GM19043 (cell line): Measurements from ENCODE around the gene BABAM1.

Experiments
- ATAC-seq: cut with Tn5 transposase; IDR thresholded peaks from one replicate; pipeline ENCODE4 v1.9.1; 2021; ENCODE audit warnings: low read depth; ENCODE audit not compliant: unreplicated experiment

BABAM1 gene

DNA sequence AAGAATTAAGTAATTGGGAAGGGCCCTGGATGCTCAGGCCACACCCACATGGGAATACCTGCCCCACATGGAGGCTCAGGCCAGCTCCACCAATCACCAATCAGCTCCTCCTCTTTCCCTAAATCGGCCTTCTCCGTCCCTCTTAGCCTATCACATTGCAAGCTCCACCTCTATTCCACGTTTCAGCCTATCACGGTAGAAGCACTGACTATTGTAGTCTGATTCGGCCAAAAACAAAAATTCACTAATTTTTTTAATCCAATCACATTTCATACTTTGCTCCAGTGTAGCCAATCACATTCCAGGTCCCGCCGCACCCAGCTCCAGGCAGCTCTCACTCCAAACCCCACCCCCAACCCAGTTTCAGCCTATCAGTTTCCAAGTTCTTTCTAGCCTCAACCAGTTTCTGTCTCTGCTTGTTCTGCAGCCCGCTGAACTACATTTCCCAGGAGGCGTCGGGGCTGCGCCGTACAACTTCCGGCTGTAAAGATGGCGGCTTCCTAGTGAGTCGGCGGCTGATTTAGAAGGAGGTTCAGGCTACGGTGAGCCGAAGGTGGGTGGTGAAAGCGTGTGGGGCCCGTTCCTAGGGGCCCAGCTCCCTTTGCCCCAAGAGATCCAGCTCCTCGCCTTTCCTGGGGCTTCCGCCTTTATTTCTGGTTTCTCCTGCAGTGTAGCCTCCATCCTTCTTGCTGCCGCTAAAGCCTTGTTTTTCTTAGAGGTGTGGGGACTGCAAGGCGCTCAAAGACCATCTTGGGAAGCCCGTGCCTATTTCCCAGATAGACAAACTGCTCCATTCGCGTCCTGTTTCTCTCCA, at the start of gene BABAM1:
Gene BABAM1, plus strand, starts transcription at position 469 of the 814 bp plus-strand sequence. CDS start 1,364 bp downstream, outside the sequence.
- peak; percentile 86 for ATAC-seq

DNA sequence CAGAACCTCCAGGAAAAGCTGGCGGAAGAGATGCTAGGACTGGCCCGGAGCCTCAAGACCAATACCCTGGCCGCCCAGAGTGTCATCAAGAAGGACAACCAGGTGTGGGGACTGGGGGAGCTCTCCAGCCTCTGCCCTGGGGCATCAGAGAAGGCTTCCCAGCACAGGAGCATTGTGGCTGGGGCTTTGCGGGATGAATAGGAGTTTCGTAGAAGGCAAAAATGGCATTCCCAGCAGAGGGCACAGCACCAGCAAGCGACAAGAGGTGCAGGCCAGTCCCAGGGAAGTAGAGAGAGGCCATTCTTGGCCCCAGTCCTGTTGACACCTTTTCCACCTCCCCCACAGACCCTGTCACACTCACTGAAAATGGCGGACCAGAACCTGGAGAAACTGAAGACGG, 48.0 kb upstream of the BABAM1 start:
- no peak for ATAC-seq

DNA sequence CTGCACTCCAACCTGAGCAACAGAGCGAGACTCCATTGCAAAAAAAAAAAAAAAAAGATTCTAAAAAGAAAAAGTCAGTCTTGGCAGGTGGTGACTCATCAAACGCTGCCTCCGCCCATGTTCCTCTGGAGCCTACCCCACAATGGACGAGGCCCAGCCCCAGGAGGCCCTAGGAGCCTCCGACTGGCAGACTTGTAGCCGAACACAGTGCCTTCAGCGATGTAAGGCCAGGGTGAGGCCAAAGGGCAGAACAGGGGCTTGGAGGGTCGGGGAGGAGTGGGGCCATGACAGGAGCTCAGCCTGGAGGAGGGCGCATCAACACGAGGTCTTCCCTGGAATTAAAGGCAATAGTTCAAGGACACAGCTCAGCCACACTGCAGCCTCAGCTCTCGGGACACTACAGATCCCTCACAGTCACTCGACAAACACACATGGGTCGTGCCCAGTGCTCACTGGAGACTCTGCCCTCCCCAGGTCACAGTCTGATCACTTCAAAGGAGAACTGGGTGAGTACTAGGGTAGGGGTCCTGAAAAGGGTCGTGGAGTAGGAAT, 47.0 kb upstream of the BABAM1 start:
- no peak for ATAC-seq

DNA sequence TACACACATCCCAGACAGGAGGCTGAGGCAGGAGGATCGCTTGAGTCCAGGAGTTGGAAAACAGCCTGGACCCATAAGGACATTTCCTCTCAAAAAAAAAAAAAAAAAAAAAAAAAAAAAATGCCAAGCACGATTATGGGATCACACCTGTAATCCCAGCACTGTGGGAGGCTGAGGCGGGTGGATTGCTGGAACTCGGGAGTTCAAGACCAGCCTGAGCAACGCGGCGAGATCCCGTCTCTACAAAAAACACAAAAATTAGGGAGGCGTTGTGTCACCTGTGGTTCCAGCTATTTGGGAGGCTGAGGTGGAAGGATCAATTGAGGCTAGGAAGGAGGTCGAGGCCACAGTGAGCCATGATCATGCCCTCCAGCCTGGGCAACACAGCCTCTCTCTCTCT, 42.2 kb upstream of the BABAM1 start:
- no peak for ATAC-seq

DNA sequence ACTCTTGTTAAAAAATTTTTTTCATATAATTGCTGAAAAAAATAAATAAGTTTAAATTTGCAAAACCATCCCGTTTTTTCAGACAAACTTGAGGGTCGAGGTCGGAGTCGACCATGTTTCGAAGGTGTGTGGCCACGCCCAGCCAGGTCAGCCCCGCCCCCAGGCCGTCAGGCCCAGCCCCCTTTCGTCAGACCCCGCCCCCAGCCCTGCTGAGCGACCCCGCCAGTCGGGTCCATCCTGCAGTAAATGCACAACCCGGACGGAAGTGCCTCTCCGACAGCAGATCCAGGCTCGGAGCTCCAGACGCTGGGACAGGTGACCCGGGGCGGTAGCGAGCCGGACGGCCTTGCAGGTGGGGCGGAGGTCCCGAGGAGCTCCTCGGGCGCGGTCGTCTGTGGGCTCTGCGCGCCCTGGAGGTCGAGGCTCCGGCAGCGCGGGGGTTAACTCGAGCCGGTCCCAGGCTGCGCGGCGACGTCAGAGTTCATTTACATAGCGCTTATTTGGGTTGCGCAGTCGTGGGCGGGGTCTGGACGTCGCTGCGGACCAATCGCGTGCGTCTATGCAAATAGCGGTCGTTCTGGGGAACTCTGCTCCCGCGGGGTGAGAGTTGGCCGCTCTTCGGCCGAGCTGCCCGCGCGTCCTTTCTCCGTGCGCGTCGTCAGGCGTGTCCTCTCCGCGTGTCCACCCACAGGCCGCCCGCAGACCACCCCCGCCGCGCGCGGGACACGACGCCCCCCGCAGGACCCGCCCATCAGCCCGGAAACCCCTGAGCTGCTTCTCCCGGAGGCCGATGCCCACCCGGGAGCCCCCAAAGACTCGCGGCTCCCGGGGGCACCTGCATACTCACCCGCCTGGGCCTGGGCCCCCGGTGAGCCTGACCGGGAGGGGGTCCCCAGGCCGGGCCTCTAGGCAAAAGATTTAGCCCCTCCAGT, 41.0 kb upstream of the BABAM1 start, which contains the start of gene OCEL1:
Gene OCEL1, plus strand, starts transcription at position 225 of the 932 bp plus-strand sequence. Its CDS starts 22 bp downstream, at position 247.
- peak; percentile 84 for ATAC-seq

DNA sequence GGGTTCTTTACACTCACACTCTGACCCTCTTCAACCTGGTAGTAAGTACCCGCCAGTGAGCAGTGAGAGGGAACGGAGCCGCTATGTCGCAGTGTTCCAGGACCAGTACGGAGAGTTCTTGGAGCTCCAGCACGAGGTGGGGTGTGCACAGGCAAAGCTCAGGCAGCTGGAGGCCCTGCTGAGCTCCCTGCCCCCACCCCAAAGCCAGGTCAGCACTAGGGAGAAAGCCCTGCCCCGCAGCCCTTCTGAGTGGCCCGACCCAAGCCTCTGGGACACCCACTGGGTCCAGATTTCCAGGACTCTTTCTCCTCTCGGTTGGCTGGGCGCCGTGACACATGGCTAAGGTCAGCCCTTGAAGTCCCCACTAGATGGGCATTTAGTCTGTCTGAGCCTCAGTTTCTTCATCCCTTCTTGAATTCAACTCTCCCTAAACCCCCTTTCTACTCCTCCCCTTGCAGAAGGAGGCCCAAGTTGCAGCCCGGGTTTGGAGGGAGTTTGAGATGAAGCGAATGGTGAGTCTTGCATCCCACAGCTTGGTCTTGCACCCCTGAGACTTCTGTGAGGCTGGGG, 39.4 kb upstream of the BABAM1 start:
- ATAC-seq = no peak

DNA sequence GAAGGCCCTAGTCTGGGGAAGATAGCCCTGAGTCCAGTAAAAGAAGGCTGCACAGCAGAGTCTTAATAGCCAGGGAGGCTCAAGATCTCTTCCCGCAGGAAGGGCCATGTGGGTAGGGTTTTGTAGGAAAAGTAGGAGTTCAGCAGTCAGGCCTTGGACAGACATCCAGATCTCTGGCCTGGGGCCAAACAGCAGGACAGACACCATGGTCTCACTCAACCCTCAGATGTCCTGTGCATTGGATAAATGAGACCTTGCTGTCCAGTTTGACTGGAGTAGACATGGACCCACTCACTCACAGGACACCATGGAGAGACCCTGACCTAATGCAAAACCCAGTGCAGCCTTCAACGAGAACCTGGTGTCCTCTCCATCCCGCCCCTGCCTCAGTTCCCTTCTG, 37.4 kb upstream of the BABAM1 start:
- no peak for ATAC-seq

DNA sequence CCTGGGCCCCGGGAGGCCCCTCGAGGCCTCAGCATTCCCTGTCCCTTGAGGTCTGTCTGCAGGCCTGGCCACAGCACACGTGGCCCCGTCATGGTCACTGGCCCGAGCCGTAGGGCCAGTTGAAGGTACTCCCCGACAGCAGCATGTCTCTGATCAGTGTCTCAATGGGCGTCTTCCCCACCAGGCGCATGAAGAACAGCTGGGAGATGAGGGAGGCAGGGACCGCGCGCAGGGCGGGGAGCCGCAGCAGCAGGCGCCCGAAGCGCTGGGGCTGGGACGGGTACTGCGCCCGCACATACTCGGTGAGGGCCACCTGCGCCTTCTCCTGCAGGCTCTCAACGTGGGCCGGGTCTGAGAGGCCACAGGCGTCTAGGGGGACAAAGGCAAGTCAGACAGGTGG, 35.0 kb upstream of the BABAM1 start:
- no peak for ATAC-seq

DNA sequence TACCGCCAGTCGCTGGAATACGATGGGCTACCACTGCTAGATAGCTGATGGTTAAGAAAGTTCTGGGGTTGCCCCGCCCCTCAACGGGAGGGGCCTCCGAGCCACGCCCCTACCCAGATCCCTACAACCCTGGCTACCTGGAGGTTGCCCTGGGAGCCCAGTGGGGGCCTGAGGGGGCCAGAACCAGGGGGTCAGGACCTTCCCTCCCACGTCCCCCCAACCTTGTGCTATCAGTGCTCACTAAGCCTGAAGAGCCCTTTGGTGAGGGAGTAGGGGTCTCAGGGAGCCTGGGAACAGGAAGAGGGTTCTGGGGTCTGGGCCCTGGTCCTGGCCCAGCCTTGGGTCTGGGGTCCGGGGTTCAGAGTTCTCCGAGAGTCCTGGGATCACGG, 32.3 kb upstream of the BABAM1 start:
- ATAC-seq = peak; percentile 72

DNA sequence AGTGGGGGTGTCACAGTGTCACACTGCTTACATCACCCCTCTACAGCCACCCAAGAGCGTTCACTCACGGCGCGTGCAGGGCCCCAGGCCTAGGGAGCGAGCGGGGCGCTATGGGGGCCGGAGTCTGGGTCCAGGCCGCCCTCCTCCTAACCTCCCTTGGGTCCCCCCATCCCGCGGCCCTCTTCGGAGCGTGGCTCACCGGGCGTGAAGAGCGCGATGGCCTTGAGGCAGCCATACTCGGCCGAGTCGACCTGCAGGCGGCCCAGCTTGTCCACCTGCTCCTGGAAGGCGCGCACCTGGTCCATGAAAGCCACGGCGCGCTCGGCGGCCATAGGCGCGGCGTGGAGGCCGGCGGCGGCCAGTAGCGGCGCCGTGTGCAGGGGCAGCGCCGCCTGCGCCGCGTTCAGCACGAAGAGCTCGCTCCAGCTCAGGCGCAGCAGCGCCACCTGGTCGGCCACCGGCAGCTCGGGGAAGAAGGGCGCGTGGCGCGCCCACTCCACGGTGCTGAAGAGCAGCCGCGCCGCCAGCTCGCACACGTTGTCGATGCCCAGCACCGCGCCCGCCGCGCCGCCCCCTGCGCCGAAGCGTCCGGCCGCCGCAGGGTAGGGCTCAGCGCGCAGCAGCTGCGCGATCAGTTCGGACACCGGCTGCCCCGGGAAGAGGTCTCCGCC, 31.8 kb upstream of the BABAM1 start:
- ATAC-seq = no peak

DNA sequence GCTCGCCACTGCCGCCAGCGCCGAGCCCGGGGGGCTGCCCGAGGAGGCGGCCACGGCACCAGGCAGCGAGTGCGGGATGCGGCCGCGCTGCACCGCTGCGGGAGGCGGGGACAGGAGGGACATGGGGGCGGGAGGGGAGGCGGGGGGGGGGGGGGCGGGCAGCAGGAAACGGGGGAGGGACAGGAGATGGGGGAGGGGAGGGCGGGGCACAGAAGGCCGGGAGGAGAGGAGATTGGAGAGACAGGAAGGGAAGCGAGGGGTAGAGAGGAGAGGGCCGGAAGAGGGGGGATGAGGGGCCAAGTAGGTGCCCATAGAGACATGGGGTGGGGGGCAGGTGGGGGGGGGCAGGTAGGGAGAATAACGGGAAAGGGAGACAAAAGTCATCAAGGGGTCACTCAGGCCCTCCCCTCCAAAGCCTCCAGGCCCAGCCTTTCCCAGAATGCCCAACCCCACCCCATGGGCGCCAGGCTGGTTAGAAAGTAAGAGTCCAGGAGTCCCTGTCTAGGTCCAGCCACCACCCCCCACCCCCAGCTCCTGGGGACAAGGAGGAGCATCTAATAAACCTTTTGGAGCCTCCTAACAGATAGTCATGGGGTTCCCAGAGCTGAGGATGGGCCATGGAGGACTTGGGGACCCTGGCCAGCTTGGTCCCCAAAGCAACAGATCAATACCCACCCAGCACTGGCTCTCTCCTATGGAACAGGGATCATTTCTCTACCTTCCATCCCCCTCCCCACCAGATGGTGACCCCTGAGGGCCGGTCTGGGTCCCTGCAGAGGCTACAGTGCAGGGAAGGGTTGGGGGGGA, 31.1 kb upstream of the BABAM1 start:
- ATAC-seq = no peak

DNA sequence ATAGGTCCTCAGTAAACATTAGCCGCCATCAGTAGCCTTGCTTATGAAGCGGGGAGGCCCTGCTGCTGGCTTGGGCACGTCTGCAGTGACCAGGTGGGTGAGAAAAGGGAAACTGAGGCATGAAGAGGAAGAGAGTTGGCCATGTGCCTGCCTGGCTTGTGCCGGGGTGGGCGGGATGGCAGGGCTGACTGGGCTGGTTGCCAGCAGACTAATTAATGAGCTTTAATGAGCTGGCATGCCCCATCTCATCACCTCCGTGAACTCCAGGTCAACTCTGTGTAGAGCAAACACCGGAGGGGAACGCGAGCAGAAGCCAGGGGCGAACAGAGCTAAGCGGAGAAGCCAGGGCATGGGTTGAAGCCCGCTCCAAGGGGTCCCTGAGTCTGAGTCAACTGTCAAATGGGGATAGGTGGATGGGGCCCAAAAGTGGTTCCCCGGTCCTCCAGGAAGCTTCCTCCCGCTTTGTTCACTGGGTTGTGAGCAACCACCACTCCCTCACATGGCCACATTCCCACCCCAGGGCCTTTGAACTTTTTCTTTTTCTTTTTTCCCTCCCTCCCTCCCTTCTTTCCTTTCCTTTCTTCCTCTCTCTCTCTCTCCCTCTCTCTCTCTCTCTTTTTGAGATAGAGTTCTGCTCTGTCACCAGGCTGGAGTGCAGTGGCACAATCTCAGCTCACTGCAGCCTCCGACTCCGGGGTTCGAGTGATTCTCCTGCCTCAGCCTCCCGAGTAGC, 30.3 kb upstream of the BABAM1 start:
- ATAC-seq = no peak

DNA sequence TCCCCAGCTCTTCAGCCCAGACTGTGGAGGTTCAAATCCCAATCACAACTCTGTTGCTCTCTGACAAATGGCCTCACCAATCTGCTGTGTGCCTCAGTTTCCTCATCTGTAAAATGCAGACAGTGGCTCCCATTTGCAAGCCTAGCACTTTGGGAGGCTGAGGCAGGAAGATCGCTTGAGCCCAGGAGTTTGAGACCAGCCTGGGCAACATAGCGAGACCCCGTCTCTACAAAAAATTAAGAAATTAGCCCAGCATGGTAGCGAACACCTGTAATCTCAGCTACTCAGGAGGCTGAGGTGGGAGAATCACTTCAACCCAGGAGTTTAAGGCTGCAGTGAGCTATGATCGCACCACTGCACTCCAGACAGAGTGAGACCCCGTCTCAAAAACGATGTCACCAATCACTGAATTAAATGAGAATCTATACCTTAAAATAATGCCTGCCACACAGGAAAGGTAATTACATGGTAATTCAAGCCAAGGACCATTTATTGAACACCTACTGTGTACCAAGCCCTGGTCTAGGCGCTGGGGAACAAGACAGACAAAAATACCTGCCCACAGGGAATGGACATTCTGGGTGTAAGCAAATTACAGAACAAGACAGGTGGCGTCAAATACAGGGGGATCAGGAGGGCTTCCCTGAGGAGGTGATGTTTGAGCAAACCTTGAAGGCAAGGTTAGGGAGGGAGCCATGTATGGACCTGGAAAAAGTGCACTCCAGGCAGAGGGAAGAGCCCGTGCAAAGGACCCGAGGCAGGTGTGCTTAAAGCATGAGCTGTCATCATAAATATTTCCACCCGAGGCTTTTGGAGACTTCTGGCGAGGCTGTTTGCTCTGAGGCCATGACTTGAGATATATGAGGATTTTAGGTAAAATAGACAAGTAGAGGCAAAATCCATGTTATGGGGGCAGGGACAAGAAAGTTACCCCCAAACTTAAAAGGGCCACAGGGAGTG, 29.2 kb upstream of the BABAM1 start:
- no peak for ATAC-seq

DNA sequence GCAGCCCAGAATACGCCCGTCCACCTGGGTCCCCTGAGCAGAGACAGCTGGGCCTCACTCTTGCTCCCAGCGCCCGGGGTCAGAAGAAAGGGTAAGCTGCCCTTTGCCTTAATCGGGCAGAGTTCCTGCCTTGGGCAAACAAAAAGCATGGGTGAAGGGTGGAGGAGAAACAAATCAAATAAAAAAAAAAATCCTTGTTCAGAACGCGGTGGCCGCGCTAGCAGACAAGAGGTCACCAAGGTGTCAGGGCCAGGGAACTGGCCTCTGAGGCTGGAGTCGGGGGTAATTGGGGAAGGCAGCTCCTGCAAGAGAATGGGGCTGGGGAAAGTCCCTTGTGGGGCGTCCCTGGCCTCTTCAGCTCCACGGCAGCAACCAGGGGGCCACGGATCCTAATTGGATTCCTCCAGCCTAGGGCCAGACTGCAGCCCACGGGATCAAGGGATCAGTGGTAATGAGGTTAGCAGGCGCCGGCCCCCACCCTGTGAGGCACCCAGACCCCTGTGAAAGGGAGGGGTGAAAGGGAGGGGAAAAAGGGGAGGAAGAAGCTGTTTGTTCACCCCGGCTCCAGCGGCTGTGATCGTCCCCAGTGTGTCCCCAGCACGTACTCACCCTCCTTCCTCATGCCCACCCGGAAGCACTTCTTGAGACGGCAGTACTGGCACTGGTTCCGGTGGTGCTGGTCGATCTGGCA, 27.0 kb upstream of the BABAM1 start:
- ATAC-seq = no peak

DNA sequence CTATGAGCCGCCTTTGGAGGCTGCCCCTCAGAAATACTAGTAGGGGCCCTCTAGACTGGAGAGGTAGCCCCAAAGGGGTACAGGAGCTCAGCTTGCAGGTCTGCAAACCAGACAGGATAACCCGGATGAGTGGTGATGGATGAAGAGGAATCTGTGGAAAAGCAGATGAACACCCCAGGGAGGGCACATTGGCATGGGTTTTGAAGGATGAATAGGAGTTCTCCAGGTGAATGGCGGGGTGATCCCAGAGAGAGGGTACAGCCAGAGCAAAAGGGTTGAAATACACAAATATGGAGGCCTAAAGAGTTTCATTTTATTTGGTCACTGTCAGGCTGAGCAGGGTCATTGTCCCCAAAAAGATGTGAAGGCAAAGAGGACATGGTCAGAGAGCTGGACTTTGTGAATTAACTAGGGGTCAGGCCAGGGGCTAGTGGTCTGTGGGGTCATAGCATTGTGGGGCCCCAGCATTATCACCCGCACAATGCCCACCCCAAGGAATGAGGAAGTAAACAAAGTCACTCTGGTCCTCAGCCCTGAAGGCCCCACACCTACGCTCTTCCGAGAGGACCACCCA, 26.3 kb upstream of the BABAM1 start:
- no peak for ATAC-seq

DNA sequence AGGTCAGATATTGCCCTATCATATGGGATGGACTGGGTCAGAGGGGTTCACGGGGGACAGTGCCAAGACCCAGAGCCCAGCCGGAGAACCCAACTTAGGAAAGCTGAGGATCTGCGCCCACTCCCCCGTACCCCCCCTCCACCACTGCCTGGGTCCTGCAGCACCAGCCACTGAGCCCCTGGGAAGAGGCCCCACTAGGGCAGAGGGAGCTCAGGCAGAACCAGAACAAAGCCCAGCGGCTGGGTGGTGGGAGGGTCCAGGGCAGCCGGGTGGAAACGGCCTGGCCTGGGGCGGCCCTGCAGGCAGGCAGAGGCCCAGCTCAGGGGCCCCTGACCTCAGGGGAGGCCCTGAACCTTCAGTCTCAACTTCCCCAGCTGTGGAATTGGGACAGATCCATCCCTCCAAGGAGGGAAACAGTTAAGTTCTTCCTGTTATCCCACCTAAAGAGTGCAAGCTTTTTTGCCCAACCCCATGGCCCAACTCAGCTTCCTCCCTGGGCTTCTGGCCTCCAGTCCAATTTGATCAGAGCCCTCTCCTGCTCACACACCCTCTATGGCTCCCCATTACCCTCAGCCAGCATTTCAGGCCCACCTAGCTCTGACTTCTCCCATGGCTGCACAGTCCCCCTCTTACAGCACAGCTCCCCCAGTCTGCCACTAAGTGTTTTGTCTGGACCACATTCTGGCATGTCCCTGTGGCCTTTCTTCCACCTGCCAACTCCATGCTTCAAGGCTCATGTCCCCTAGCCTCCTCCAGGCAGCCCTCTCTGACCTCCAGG, 24.6 kb upstream of the BABAM1 start:
- no peak for ATAC-seq
